ENCODE measurements around the gene PRSS21.

GRCh38 chr16:2817340-2818271 lies 569 bp downstream of the PRSS21 start:
- TF ChIP-seq FOXM1 (IDR thresholded peaks at IDR 0.05; ENCODE audit: borderline replicate concordance) (no peak), ZNF384 (IDR thresholded peaks at IDR 0.05) (no peak), FOXA1 (IDR thresholded peaks at IDR 0.05) (no peak), SUZ12 (IDR thresholded peaks at IDR 0.05) (no peak), SP1 (IDR thresholded peaks at IDR 0.05) (no peak), NFRKB (IDR thresholded peaks at IDR 0.05) (no peak), ELF4 (IDR thresholded peaks at IDR 0.05) (no peak)
